NCI-H69 (cell line): Measurements from ENCODE around the gene MYBPHL.

Source experiments
- DNase-seq: peaks from one replicate; lab custom pipeline; 2025; lab: John Stamatoyannopoulos, UW

The MYBPHL gene, protein sequence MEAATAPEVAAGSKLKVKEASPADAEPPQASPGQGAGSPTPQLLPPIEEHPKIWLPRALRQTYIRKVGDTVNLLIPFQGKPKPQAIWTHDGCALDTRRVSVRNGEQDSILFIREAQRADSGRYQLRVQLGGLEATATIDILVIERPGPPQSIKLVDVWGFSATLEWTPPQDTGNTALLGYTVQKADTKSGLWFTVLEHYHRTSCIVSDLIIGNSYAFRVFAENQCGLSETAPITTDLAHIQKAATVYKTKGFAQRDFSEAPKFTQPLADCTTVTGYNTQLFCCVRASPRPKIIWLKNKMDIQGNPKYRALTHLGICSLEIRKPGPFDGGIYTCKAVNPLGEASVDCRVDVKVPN

DNA sequence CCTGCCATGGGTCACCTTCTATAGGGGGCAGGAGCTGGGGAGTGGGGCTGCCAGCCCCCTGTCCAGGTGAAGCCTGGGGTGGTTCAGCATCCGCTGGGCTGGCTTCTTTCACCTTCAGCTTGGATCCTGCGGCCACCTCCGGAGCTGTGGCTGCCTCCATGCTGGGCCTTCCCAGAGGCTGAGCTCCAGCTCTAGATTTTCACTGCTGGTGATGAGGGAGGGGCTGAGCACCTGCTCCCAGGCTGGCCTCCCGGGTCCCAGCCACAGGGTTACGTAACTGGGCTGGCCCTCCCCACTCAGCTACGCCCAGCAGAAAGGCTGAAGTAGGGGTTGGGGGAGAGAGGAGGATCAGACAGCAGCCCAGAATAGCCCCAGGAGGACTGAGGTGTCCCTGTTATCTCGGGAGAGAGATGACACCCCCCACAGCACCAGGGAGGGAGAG lies at the start of gene MYBPHL:
TSS of gene MYBPHL (minus strand) at position 180 of the 442 bp plus-strand sequence. CDS start at position 160, 20 bp downstream.
- DNase-seq: peak; percentile 48

DNA sequence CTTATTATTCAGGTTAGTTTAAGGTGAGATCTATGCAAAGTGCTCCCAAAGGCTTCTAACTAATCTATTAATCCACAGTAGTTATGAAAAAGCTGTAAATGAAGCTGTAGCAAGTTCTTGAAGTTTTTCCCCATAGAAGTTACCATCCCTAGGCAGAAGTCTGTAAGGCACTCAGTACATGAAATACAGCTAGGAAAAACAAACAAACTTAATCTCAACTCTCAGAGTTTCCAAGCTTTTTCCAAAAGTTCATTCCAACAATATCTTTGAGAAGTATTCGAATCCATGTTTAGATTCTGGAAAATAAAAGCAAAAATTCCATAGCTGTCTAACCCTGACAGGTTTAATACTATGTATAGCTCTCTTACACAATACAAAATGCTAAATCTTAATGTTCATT lies 49.7 kb upstream of the MYBPHL start:
- no peak for DNase-seq

DNA sequence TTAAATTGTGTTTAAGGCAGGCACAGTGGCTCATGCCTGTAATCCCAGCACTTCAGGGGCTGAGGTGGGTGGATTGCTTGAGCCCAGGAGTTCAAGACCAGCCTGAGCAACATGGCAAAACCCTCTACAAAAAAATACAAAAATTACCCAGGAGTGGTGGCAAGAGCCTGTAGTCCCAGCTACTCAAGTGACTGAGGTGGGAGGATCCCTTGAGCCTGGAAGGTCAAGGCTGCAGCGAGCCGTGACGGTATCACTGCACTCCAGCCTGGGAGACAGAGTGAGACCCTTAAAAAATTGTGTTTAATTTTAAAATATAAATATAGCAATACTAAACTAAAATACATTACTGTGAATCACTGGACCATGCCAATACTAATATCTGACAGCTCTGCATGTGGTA lies 48.1 kb upstream of the MYBPHL start:
- no peak for DNase-seq

DNA sequence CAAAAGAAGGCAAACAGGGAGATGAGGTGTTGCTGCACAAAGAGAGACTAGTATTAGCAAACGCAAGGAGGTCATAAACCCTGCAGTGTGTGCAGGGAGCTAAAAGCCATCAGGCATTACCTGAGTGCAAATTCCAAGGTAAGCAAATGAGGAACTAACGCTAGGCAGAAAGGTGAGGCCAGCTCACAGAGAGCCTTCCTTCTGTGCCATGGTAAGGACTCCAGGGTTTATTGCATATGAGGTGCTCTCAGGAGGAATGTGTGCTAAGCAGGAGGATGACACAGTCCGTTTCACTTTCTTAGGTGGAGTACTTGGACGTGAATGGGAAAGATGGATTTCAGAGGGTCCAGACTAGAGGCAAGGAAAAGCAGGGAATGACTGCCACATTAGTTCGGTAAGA lies 44.6 kb upstream of the MYBPHL start:
- DNase-seq: no peak

DNA sequence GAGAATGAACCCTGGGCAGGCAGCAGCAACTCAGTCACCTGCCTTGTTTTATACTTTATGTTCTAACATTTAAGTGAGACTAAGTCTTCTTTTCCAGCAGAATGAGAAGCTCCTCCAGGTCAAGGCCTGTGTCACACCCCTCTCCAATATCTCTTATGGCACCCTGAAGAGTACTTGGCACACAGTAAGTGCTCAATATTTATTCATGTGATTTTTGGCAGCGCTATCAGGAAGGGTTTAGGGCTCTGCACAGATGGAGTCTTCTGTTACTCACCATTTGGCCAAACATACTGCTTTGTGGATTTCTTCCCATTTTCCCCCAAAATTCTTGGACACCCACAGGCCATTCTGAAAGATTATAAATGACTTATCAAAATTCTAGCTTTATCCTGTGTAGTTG lies 43.8 kb upstream of the MYBPHL start:
- DNase-seq: no peak

DNA sequence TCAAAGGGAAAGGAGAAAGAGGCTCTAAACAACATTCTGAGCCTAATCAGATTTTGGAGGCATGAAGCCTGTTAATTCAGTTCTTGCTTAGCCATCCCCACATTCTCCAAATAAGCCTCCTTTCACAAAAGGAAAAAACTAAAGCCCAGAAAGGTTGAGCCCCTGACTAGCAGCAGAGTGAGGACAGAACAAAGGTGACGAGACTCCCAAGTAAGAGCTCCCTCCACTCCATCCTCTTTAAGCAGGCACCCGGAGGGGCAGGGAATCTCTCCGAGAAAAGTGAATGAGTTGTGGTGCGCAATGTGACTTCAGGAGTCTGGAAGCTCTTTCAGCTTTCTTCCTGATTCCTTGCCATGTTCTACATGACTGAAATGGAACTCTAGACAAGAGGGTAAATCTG lies 43.4 kb upstream of the MYBPHL start:
- no peak for DNase-seq

DNA sequence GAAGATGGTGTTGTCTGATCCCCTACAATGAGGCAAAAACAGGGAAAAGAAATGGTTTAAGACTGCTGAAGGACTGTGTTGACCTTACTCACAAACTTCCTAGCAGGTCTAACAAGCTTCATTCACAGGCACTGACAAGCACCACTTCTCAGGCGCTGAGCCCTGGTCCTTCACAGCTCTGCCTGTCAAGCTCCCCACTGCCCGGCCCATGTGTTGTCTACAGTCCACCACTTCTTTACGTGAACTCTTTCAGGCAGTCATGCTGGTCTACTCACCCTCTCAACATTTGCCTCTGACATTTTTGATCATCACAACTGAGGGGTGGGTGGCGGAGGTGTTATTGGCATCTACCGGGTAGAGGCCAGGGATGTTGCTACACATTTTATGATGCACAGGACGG lies 40.7 kb upstream of the MYBPHL start:
- no peak for DNase-seq

DNA sequence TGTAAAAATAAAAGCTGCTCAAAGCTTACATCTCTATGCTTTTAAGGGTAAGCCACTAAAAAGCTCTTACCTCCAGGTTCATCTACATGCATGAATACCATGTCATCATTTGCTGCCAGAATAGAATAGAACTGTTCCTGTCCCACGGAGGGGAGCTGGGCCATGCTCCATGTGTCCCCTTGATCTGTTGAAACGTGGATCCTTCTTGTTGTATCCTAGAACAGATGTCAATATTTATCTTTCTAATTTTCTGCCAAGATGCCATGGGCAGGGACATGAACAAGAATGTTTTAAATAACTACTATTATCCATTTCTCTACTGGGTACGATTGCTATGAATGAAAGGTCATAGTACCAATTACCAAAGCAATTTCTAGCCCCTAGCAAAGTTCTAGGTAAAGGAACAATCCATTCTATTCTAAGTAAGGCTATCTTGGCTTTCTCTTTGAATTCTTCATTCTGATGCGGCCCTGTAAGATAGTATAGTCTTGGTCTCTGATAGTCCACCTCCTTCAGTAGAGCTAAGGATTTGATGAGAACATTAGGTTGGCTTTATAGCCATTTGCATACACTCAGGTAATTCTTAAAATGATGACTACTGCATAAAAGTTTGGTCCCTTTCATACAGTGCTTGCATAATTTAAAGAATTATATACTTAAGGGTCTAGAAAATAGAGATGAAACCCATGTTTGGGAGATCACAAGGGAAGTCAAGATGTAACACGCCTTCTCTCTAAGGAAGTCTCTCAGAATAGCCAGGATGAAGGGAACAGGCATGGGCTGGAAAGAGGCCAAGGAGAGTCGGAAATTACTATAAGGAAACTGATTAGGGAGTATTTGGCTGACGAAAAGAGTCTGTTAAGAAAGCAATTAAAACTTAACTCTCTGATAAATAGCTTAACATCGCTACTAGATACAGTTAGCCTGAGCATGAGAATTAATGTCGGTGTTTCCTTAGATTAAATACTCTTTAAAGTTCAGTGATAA lies 35.4 kb upstream of the MYBPHL start:
- DNase-seq: peak; percentile 1

DNA sequence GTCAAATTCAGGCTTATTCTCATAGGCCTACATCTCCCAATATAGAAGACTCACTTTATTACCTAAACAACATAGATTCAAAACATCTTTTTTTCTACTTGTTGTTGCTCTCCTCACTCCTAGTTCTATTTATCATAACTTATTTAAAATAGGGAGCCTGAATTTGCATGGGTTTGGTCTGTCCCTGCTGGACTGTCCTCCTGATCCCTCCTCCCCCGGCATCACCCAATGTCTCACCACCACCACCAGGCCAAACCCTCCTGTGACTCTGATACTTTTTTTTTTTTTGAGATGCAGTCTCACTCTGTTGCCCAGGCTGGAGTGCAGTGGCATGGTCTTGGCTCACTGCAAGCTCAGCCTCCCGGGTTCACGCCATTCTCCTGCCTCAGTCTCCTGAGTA lies 31.8 kb upstream of the MYBPHL start:
- DNase-seq: no peak

DNA sequence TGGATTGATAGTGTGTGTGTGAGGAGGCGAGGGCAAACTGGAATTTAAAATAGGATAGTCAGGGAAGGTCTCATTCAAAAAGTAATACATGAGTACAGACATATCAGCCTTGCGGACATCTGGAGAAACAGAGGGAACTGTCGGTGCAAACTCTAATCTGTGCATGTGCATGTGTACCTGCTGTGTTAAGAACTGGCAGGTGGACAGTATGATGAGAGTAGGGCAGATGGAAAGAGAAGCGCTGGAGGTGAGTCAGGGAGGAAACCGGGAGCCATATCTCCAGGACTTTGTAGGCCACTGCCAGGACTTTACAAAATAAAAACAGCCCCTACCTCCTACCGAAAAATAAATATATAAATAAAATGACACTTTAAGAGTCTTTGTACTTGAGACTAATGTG lies 31.3 kb upstream of the MYBPHL start:
- no peak for DNase-seq

DNA sequence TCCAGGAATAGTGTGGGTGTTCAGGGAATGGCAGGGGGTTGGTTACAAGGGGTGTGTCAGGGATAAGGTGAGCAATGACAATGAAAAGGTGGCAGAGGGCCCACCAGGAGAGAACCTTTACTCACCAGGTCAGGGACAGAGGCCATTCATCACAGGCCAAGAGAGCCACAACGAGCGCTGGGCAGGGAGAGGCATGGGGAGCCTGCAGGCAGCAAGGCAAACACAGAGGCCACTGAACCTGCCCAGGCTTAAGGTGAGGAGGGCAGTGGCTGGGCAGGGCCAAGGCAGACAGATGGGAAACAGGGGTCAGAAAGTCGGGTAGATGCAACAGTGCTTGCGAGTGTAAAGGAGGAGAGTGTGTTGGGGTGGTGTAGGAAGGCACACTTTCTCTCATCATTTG lies 28.3 kb upstream of the MYBPHL start:
- DNase-seq: no peak

DNA sequence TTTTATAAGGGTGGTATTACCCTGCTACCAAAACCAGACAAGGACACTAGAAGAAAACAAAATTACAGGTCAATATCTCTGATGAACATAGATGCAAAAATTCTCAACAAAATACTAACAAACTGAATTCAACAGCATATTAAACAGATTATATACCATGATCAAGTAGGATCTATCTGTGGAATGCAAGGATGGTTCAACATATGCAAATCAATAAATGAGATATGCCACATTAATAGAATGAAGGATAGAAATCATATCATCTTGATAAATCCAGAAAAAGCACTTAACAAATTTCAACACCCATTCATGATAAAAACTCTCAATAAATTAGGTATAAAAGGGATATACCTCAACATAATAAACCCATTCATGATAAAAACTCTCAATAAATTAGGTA lies 24.3 kb upstream of the MYBPHL start:
- no peak for DNase-seq

DNA sequence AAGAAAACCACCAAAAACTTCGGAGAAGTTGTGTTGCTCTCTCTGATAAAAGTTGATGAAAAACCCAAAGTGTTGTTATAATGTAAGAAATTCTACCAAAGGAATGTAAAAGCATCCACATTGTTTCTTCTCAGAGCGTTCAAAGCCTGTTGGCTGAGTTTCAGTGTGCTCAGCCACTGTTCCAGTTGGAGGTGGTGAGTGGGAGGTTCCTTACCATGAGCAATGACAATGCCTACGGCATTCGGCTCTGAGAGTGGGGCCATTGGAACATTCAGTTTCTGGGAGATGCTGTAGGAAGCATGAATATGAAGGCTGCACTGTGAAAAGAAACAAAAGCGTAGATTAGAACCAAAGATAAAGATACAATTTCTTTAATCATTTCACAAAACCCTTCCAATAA lies 20.5 kb upstream of the MYBPHL start:
- no peak for DNase-seq

DNA sequence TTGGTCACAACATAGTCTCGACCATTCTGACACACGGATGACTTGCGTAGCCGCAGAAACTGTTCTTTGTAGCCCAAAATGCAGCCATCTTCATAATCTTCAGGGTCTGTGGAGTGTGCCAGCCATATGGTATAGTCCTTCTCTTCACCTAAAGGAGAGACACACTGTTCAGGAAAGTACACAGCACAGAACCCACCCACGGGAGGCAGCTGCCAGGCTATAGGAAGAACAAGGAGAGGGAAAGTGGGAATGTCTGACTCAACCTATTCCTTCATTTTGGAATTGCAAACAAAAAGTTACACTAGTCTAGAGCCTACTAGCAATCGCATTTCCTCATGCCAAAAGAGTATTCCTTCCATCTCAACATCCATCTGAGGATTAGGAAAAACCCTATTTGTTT lies 16.2 kb upstream of the MYBPHL start:
- DNase-seq: no peak

DNA sequence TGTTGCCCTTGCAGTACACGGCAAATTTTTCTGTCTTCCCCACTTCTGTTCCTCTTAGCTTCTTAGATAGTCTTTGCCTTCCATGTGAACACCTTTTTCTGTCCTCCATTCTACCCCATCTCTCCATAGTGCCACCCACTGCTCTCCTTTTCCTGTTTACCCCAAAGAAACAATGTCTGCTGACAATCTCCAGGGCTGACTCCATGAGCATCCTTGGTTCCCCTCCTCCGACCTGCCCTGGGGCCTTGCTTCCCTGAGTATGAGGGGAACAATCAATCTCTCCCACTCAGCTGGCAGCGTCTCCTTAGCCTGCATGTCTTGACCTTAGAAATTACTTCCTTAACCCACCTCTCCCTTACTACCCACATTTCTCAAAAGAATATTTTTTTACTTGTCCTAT lies 12.3 kb upstream of the MYBPHL start:
- no peak for DNase-seq

DNA sequence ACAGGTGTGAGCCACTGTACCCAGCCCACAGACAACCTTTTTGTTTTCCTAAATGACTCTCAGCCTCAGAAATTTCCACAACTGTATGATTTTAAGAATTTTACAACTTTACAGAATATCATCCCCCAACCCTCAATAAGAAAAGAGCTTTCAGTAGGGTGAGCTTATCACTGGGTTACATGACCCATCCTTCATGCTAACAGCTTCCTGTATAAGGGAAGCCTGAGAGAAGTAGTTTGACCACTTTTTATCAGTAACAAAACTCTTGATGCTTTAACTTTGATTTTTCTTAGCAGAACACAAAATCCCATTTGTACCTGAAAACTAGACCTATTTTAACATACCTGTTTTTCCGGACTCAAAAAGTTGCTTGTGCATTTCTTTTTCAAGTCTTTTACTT lies 9.7 kb upstream of the MYBPHL start:
- DNase-seq: no peak

DNA sequence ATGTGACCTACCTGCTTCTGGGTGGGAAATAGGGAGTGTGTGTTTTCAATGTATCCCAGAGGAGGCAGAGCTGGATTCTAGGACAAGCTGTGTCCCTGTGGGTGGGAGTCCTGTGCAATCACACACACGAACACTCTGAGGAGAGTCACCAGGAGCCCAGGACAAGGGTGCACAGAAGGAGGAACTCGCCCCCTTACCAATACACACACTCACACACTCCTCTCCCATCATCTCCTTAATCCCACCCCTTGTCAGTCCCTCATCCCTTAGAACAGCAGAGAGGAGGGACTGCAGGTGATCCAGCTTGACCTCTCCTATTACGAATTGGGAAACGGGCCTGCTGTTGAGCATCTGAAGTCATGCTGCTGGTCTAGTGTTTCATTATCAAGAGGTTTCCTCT lies 8.5 kb upstream of the MYBPHL start:
- no peak for DNase-seq

DNA sequence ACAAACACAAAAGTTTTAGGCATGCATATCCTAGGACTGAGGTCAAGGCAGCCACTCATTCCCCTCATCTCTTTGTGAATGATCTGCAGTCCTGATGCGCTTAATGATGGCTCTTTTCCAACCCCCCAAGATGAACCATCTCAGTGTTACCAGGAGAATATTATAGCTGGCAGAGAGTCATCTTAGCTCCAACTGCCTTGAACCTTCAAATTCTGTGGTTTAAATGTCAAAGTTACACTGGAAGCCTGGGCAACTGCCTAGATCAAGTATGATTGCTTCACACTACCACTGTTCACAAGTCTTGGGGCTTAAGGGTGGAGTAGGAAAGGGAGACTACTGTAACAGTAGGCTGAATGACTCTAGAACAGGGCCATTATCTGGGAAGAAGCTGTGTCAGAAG lies 8.0 kb upstream of the MYBPHL start:
- DNase-seq: no peak

DNA sequence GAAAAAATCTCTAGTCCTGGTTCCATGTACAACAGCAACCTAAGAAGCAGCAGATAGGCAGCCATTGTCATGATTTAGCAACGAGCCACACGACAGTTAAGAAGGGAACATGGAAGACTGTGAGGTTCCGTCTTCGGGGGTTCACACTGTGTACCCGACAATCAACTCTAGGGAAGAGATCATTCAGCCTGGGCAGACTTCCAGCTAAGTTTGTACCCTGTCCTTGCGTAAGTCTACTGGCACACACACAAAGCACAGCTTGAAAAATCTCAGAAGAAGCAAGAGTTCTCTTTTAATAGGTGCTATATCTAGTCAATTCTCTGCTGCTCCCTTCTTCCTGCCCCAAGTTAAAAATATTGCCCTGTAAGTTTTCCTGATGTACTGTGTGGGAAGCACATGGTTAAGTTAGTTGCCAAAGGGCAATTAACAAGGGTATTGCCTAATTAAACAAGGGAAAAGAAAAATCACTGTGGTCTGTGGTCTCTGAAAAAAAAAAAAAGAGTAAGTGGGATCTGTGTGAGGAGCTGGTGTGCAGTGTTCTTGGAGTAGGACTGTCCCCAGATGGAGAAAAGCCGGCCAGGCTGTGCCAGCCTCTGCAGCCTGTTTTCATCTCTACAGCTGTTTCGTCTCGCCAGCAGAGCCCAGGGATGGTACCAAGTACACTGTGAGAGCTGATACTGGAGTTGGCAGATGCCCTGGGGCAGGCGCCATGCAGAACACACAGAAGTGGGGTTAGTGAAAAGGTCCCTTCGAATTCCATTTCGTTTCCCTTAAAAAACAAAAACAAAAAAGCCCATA lies 6.4 kb upstream of the MYBPHL start:
- DNase-seq: no peak

DNA sequence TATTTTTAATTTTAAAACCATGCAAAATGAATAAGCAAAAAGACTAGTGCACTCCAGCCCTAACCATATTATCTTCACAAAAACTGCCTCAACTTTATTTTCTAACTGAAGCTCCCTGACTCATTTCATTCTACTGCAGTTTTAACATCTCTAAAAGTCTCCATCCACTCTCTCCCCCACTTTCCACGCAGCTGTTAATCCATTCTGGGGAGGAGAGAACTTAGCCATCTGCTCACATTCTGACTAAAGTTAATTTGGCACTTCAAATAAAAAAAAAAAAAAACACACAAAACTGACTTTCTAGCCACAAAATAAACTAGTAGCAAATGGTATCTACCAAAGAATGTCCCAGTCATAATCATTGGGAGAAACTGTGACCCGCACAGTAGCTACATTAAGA lies 5.4 kb upstream of the MYBPHL start:
- no peak for DNase-seq

DNA sequence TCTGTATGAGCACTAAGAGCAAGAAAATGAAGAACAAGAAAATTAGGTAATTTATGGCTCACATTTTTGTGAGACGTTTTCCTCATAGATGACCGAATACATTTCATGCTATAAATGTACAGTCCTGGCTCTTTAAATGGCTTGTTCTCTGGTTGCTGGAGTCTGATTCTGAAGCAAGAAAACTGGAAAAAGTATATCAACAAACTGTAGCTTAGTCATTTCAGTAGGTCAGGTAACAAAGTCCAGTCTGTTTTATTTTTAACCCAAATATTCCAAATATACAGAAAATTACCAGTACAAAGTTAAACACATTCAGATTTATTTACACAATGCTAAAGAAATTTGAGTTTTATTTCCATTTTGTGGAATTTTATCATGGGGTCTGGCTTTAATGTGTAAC lies 2.5 kb upstream of the MYBPHL start:
- no peak for DNase-seq

DNA sequence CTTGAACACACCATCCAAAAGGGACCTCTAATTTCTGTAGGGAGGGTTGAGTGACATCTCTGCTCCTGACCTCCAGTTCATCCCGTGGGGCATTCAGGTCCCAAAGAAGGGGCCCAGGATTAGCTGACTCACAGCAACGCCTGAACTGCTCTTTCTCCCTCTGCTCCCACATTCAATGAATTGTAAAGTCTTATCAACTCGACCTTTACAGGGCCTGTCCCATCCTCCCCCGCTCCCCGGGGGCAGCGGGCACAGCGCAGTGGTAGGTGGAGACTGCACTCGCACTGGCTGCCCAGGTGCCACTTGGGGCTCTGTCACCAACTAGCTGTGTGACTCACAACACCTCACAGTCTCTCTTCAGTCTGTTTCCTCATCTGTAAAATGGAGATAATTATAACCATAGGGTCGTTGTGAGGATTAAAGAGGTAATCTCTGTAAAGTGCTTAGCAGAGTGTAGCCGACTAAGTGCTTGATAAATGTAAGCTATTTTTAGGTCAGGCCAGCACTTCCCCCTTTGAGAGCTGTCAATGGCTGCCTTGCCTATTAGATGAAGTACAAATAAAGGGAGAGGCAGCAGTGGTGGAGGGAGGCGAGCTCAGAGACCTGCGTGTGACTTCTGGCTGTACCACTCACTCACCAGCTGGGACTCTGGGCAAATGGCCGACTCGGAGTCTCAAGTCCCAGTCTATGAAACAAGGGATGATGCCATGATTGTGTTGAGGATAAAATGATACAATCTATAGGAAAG lies 637 bp upstream of the MYBPHL start:
- DNase-seq: peak; percentile 69
